HepG2 (cell line): Measurements from ENCODE around the gene TSPAN9. TPM values are rescaled to one million over a fixed set of nuclear protein-coding genes. Genes with fewer than 3 reads are reported as not detected.

Experiments used
- ATAC-seq: fragments of 200-7000 bp; cut with Tn5 transposase; 3 replicates; pipeline ENCODE4 v1.9.1; 2020; ENCODE audit warnings: mild to moderate bottlenecking, moderate library complexity
- BruUV-seq: library from RNA; stranded (reverse); fragments of 400-500 nt; replicated peaks from 2 replicates; lab custom pipeline; 2021; lab: Mats Ljungman, UMichigan
- CTCF ChIA-PET: fragments of 300-600 bp; formaldehyde crosslinking; extraction: SDS; loops from one replicate; lab custom pipeline; 2021; ENCODE audit warnings: low total read pairs, inconsistent platforms, low intra/inter-chr PET ratio; lab: Yijun Ruan, JAX
- POLR2A ChIA-PET: fragments of 350-600 bp; sonication (Branson Sonifier 250); formaldehyde crosslinking; loops from one replicate; lab custom pipeline; 2020; ENCODE audit warnings: antibody characterized with exemption, inconsistent platforms; lab: Yijun Ruan, JAX
- DNase-seq: peaks from one replicate; pipeline ENCODE4 v3.0.0-alpha.2; 2015; ENCODE audit warnings: low spot score
- FAIRE-seq: peaks from 3 replicates; lab custom pipeline; 2011; peaks lifted over from hg19 to GRCh38; lab: Jason Lieb, UNC
- H2AFZ ChIP-seq: one replicate; pipeline ENCODE4 v1.6.1; 2011; ENCODE audit warnings: low read length, inconsistent platforms
- H3K27ac ChIP-seq: fragments of 300-600 bp; 3 replicates; pipeline ENCODE4 v1.8.0; 2011; ENCODE audit warnings: mixed run types, mild to moderate bottlenecking, mixed read lengths, low read length, inconsistent platforms; ENCODE audit not compliant: insufficient read depth; ENCODE audit errors: extremely low read length
- H3K27me3 ChIP-seq, 2 experiments: fragments of 200-600 bp in 1 of 2; 2 replicates in 1 of 2; 3 replicates in 1 of 2; pipeline versions ENCODE4 v1.6.0 to v1.8.0; 2011; ENCODE audit warnings: low read length in 2 of 2, mild to moderate bottlenecking in 2 of 2, moderate library complexity in 2 of 2, inconsistent platforms in 1 of 2; ENCODE audit not compliant: insufficient read depth in 2 of 2, control insufficient read depth in 1 of 2
- H3K36me3 ChIP-seq, 2 experiments: fragments of 200-600 bp in 1 of 2; replicated peaks in 1 of 2; 2 replicates in 1 of 2; 3 replicates in 1 of 2; pipeline versions ENCODE4 v1.5.1 to v1.8.0; 2011; ENCODE audit warnings: low read length in 2 of 2, inconsistent platforms in 1 of 2; ENCODE audit not compliant: insufficient read depth in 2 of 2, control insufficient read depth in 1 of 2
- H3K4me1 ChIP-seq: 2 replicates; pipeline ENCODE4 v1.5.1; 2012; ENCODE audit warnings: low read length, inconsistent platforms; ENCODE audit not compliant: insufficient read depth
- H3K4me2 ChIP-seq: 2 replicates; pipeline ENCODE4 v1.6.0; 2011; ENCODE audit warnings: low read depth, low read length, inconsistent platforms
- H3K4me3 ChIP-seq, 3 experiments: fragments of 200-600 bp in 1 of 3; sonication (generic), shearing (Covaris generic) in 1 of 3; replicated peaks in 1 of 3; 2 replicates each; pipeline ENCODE4 v1.5.1; 2011 to 2016; ENCODE audit warnings: low read length in 3 of 3, inconsistent platforms in 2 of 3, low read depth in 2 of 3, mild to moderate bottlenecking in 2 of 3, control low read depth in 1 of 3, mixed read lengths in 1 of 3; ENCODE audit not compliant: insufficient read depth in 1 of 3
- H3K79me2 ChIP-seq: one replicate; pipeline ENCODE4 v1.6.1; 2011; ENCODE audit warnings: low read length, inconsistent platforms; ENCODE audit not compliant: insufficient read depth
- H3K9ac ChIP-seq: 2 replicates; pipeline ENCODE4 v1.6.0; 2011; ENCODE audit warnings: mild to moderate bottlenecking, low read depth, low read length, inconsistent platforms; ENCODE audit not compliant: insufficient read depth
- H3K9me3 ChIP-seq: 2 replicates; pipeline ENCODE4 v1.5.1; 2012; ENCODE audit warnings: mild to moderate bottlenecking, low read length
- H4K20me1 ChIP-seq: 2 replicates; pipeline ENCODE4 v1.6.0; 2011; ENCODE audit warnings: inconsistent platforms, mild to moderate bottlenecking, low read length, moderate library complexity; ENCODE audit not compliant: insufficient read depth
- CEBPG ChIP-seq: IDR thresholded peaks from 2 replicates; pipeline ENCODE4 v1.6.1; 2016
- FOXP4 ChIP-seq: sonication (generic); formaldehyde crosslinking; IDR thresholded peaks from 2 replicates; pipeline ENCODE4 v1.4.0; 2020; ENCODE audit warnings: missing genetic modification reagents
- GTF2F1 ChIP-seq: fragments of 150-350 bp; IDR thresholded peaks from 2 replicates; pipeline ENCODE4 v1.6.1; 2014; ENCODE audit warnings: low read length
- HDAC1 ChIP-seq: sonication (generic); formaldehyde crosslinking; IDR thresholded peaks from 2 replicates; pipeline ENCODE4 v1.5.1; 2020; ENCODE audit warnings: mild to moderate bottlenecking, missing genetic modification reagents
- HNF4A ChIP-seq: sonication (generic); formaldehyde crosslinking; IDR thresholded peaks from 2 replicates; pipeline ENCODE4 v1.4.0; 2020; ENCODE audit warnings: missing genetic modification reagents
- LCORL ChIP-seq, 2 experiments: fragments of 450-650 bp in 1 of 2; sonication (generic) in 1 of 2; formaldehyde crosslinking in 1 of 2; IDR thresholded peaks; 2 replicates each; pipeline versions ENCODE4 v1.5.0 to v1.6.1; 2017 to 2020; ENCODE audit warnings: antibody characterized with exemption in 1 of 2, missing genetic modification reagents in 1 of 2
- NONO ChIP-seq, 2 experiments: fragments of 450-650 bp in 1 of 2; sonication (generic) in 1 of 2; formaldehyde crosslinking in 1 of 2; IDR thresholded peaks in 1 of 2; conservative IDR thresholded peaks in 1 of 2; 2 replicates each; pipeline versions ENCODE4 v1.6.1 to v1.8.0; 2017 to 2022; ENCODE audit warnings: mild to moderate bottlenecking in 1 of 2, missing genetic modification reagents in 1 of 2, moderate library complexity in 1 of 2
- RARG ChIP-seq: sonication (generic); formaldehyde crosslinking; IDR thresholded peaks from 2 replicates; pipeline ENCODE4 v1.4.0; 2020; ENCODE audit warnings: low read depth, mild to moderate bottlenecking, missing genetic modification reagents
- U2AF1 ChIP-seq: fragments of 200-400 bp; formaldehyde crosslinking; optimal IDR thresholded peaks from 2 replicates; pipeline ENCODE3; 2017; ENCODE audit warnings: mild to moderate bottlenecking, low read depth, low read length
- ZBTB49 ChIP-seq: sonication (generic); formaldehyde crosslinking; IDR thresholded peaks from 2 replicates; pipeline ENCODE4 v1.4.0; 2020; ENCODE audit warnings: missing genetic modification reagents, borderline replicate concordance
- ZMAT5 ChIP-seq: sonication (generic); formaldehyde crosslinking; IDR thresholded peaks from 2 replicates; pipeline ENCODE4 v1.5.0; 2020; ENCODE audit warnings: mild to moderate bottlenecking, low read depth, missing genetic modification reagents, borderline replicate concordance
- ZNF333 ChIP-seq: sonication (generic); formaldehyde crosslinking; IDR thresholded peaks from 2 replicates; pipeline ENCODE4 v1.4.0; 2020; ENCODE audit warnings: mild to moderate bottlenecking, missing genetic modification reagents, borderline replicate concordance
- ZNF414 ChIP-seq: sonication (generic); formaldehyde crosslinking; IDR thresholded peaks from 2 replicates; pipeline ENCODE4 v1.5.0; 2020; ENCODE audit warnings: missing genetic modification reagents
- ZNF550 ChIP-seq: sonication (generic); formaldehyde crosslinking; IDR thresholded peaks from 2 replicates; pipeline ENCODE4 v1.4.0; 2020; ENCODE audit warnings: mild to moderate bottlenecking, missing genetic modification reagents, borderline replicate concordance
- ZNF552 ChIP-seq: sonication (generic); formaldehyde crosslinking; IDR thresholded peaks from 2 replicates; pipeline ENCODE4 v1.9.0; 2022; ENCODE audit warnings: missing genetic modification reagents, mild to moderate bottlenecking, borderline replicate concordance
- ZNF562 ChIP-seq: sonication (generic); formaldehyde crosslinking; IDR thresholded peaks from 2 replicates; pipeline ENCODE4 v1.8.0; 2022; ENCODE audit warnings: missing genetic modification reagents, borderline replicate concordance
- ZNF775 ChIP-seq: sonication (generic); formaldehyde crosslinking; IDR thresholded peaks from 2 replicates; pipeline ENCODE4 v1.4.0; 2020; ENCODE audit warnings: missing genetic modification reagents, mild to moderate bottlenecking, moderate library complexity, borderline replicate concordance
- WGBS: methylation state at CpG from one replicate; pipeline ENCODE4 v1.1.6; 2017; ENCODE audit warnings: low lambda C conversion rate; 5-methylcytosine and 5-hydroxymethylcytosine counted together
- in situ Hi-C: cut with HindIII; loops from 2 replicates; pipeline ENCODE4 v1.10.0; 2017; ENCODE audit warnings: low pct_unique_long_range_greater_than_20kb; ENCODE audit not compliant: extremely low pct_ligation_motif_present
- intact Hi-C: fragments of 100-400 bp; cut with micrococcal nuclease; formaldehyde crosslinking; loops from one replicate; pipeline ENCODE4 v1.10.0; 2022; ENCODE audit not compliant: unreplicated experiment
- polyA plus RNA-seq, 8 experiments: library from polyadenylated mRNA; depleted of rRNA in 3 of 8; stranded (reverse) in 7 of 8; unstranded in 1 of 8; fragments of >200 nt; fragmentation: Illumina TruSeq in 4 of 8; extraction: Trizol in 4 of 8; gene quantifications; 2 replicates each; pipeline versions ENCODE4 v1.2.1 to v1.2.3, GENCODE V29; 2011 to 2016; ENCODE audit warnings: low read depth in 4 of 8, missing spikeins in 1 of 8, mixed read lengths in 1 of 8; ENCODE audit not compliant: insufficient read depth in 1 of 8
- total RNA-seq, 5 experiments: library from RNA; depleted of rRNA; stranded (reverse); fragments of >200 nt; fragmentation: Illumina TruSeq; extraction: Trizol; gene quantifications; 2 replicates each; pipeline ENCODE4 v1.2.3, GENCODE V29; 2016; ENCODE audit warnings: low read depth in 1 of 5

The TSPAN9 gene
- total and polyA plus RNA-seq, 2 of the 13 experiments (the other 11 are each of a cell fraction or from before 2014, with no cell fraction given), result 18.1 to 42.3 TPM

GRCh38 chr12:3214526-3215365 is 137.6 kb downstream of the TSPAN9 start:
- no peaks in the 10 kb centered on the region for H3K4me1 ChIP-seq
- in situ Hi-C loops, result no loop called here
- no peak for ATAC-seq
- TF ChIP-seq HDAC1 (CRISPR knock-in tag) (no peak), RARG (CRISPR knock-in tag) (no peak), ZNF562 (CRISPR knock-in tag) (no peak), ZBTB49 (CRISPR knock-in tag) (no peak), LCORL (IDR thresholded peaks at IDR 0.05) (no peak), LCORL (CRISPR knock-in tag; IDR thresholded peaks at IDR 0.05) (no peak), ZNF414 (CRISPR knock-in tag) (no peak), ZNF552 (CRISPR knock-in tag) (no peak), HNF4A (CRISPR knock-in tag) (no peak), ZMAT5 (no peak), FOXP4 (no peak), NONO (IDR thresholded peaks at IDR 0.05) (no peak), NONO (CRISPR knock-in tag; conservative IDR thresholded peaks at IDR 0.05) (no peak), CEBPG (CRISPR knock-in tag) (no peak), ZNF333 (CRISPR knock-in tag) (no peak), U2AF1 (no peak), ZNF550 (no peak), ZNF775 (CRISPR knock-in tag) (no peak), GTF2F1 (no peak)
- TF ChIP-seq, all 625 proteins: peak for 0
- H3K27me3 ChIP-seq, result no peaks in the 10 kb centered on the region
- POLR2A ChIA-PET, result no interaction called here
- H2AFZ ChIP-seq, result no peak overlapping the region
- CTCF ChIA-PET, result no interaction called here
- no peak overlapping the region for H3K9ac ChIP-seq
- H3K4me3 ChIP-seq, result no peak overlapping the region
- intact Hi-C loops, result no loop called here
- 95% methylated on average over 16 of the region's 20 CpGs for WGBS
- H3K4me2 ChIP-seq, result no peak overlapping the region
- H3K27ac ChIP-seq, result no peak overlapping the region
- BruUV-seq, result no TSS peak
- H3K36me3 ChIP-seq, result peaks cover 1 to 10% of the 10 kb centered on the region in 2 experiments; a peak in 4 of 5 replicates
- no peaks in the 10 kb centered on the region for H3K9me3 ChIP-seq
- no peaks in the 10 kb centered on the region for H3K79me2 ChIP-seq
- no peak for DNase-seq
- FAIRE-seq, result no peak
- H4K20me1 ChIP-seq, result peaks cover 3% of the 10 kb centered on the region; the same call in 1 of the 2 replicates
